Measurements from ENCODE around the gene ZNF202.
"Not testable (repeated sequence)": the region's sequence is repeated elsewhere in the genome, so short reads cannot be mapped to it uniquely, and the experiment has no call there.

Gene ZNF202

DNA sequence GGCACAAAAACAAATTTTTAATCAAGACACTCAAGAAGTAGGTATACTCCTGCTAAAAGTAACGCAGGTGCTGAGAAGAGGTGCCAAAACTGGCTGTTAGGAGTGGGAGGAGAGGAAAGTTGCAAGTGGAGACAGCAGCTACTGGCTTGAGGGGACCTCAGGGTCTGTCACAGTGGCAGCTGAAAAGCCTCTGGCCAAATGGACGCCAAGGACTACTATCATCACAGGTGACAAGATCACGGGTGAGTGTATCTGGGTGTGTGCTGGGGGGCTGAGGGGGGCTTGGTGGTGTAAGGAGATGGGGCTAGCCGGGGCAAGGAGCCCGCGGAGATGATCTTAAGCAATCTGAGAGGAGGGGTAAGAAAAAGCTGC is 687 bp downstream of the ZNF202 start:
- no peaks in the 10 kb centered on the region for H3K27me3 ChIP-seq (ENCODE audit: insufficient read depth, low read length)
- H3K4me3 ChIP-seq (ENCODE audit: low read length), result peak overlapping the region; percentile 82
- peak overlapping the region; percentile 92 for H3K9ac ChIP-seq (ENCODE audit: low read depth, low read length)
- H3K9me3 ChIP-seq (ENCODE audit: insufficient read depth, low read depth, low read length), result peaks cover 24% of the 10 kb centered on the region
- peak overlapping the region; percentile 85 for H3K27ac ChIP-seq (ENCODE audit: low read length)
- peaks cover 37% of the 10 kb centered on the region for H3K4me1 ChIP-seq (ENCODE audit: insufficient read depth, low read length)
- H3K36me3 ChIP-seq (ENCODE audit: insufficient read depth, low read depth, low read length), result peaks cover 46% of the 10 kb centered on the region

DNA sequence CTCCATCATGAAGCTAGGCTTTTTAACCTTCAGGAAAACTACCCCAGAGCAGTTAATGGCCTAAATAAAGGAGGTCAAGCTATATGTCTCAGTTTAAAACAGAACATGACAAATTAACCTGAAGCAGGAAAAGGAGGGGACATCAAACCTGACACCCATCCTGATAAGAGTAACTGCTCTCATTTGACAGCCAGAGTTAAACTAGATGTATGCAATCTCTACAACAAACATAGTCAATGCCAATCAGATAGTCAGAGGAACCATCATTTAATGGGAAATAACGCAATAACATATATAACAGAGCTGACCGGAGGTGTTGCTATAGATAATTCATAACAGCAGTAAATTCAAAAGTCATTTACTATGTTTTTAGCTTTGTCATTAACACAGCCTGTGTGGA is 3.1 kb downstream of the ZNF202 start:
- no peak overlapping the region; the same call in 1 of the 2 replicates for H3K4me3 ChIP-seq (ENCODE audit: low read length)
- no peak overlapping the region for H3K27ac ChIP-seq (ENCODE audit: low read length)
- H3K9me3 ChIP-seq (ENCODE audit: insufficient read depth, low read depth, low read length), result peaks cover 24% of the 10 kb centered on the region
- no peaks in the 10 kb centered on the region for H3K27me3 ChIP-seq (ENCODE audit: insufficient read depth, low read length)
- H3K36me3 ChIP-seq (ENCODE audit: insufficient read depth, low read depth, low read length), result peaks cover 70% of the 10 kb centered on the region
- peaks cover 21% of the 10 kb centered on the region for H3K4me1 ChIP-seq (ENCODE audit: insufficient read depth, low read length)
- H3K9ac ChIP-seq (ENCODE audit: low read depth, low read length), result no peak overlapping the region

DNA sequence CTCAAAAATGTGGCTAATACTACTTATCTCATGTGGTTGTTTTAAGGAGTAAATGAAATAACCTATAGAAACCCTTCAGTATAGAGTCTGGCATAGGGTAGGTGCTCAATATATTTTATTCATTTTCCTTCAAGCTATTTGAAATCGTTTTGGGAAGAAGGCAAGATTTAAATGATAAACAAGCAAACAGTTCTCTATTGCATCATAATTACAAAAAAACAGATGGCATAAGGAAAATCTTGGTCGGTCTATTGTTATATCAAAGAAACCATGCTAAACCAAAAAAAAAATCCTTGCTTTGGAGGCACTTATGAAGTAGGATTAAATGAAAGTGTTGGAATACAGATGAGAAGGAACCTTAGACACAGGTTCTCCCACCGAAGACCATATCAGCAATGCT is 4.7 kb downstream of the ZNF202 start:
- Histone ChIP-seq H3K27ac (ENCODE audit: low read length) (no peak overlapping the region), H3K9me3 (ENCODE audit: insufficient read depth, low read depth, low read length) (peaks cover 24% of the 10 kb centered on the region), H3K4me3 (ENCODE audit: low read length) (no peak overlapping the region), H3K27me3 (ENCODE audit: insufficient read depth, low read length) (no peaks in the 10 kb centered on the region), H3K9ac (ENCODE audit: low read depth, low read length) (no peak overlapping the region), H3K4me1 (ENCODE audit: insufficient read depth, low read length) (peaks cover 10% of the 10 kb centered on the region), H3K36me3 (ENCODE audit: insufficient read depth, low read depth, low read length) (peaks cover 86% of the 10 kb centered on the region)

DNA sequence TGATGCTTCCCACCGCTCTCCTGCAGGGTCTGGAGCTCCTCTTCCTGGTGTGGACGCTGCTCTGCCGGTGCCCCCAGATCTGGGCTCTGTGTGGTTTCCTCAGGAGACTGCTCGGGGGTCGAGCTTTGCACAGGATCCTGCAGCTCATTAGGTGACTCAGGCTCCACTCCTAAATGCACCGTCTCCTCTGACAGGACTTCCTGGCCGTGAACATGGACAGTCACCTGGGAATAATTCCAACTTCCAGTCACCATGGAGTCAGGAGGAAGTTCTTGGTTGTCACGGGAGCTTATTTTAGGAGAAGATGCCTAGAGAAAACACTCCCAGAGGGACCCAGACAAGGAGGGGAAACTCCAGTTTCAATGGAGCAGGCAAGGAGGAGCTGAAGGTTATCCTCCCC is 11.9 kb downstream of the ZNF202 start:
- Histone ChIP-seq H3K9ac (ENCODE audit: low read depth, low read length) (no peak overlapping the region), H3K9me3 (ENCODE audit: insufficient read depth, low read depth, low read length) (no peaks in the 10 kb centered on the region; the same call in none of the 2 replicates), H3K4me3 (ENCODE audit: low read length) (no peak overlapping the region), H3K27ac (ENCODE audit: low read length) (no peak overlapping the region), H3K4me1 (ENCODE audit: insufficient read depth, low read length) (no peaks in the 10 kb centered on the region), H3K27me3 (ENCODE audit: insufficient read depth, low read length) (no peaks in the 10 kb centered on the region), H3K36me3 (ENCODE audit: insufficient read depth, low read depth, low read length) (peaks cover 100% of the 10 kb centered on the region)

DNA sequence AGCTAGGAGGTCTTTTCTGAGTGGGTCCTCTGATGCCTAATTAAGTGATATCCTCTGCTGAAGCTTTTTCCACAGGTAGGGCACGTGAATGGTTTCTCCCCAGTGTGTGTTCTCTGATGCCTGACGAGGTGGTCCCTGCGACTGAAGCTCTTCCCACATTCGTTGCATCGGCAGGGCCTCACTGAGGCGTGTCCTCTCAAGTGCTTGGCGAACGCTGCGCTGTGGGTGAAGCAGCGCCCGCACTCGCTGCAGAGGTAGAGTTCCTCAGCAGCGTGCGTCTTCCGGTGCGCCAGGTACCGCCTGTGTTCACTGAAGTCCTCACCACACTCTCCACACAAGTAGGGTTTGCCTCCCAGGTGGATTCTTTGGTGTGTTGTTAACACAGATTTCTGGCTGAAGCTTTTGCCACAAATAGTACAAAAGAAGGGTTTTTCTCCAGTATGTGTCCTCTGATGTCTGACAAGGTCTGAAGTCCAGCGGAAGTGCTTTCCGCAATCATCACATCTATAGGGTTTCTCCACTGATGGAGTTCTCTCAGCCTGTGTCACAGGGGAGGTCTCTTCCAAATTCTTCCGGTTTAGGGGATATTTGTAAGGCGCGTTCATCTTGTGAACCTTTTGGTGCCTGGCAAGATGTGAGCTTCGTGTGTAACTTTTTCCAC is 15.3 kb downstream of the ZNF202 start:
- H3K27me3 ChIP-seq (ENCODE audit: insufficient read depth, low read length), result no peaks in the 10 kb centered on the region
- no peak overlapping the region for H3K4me3 ChIP-seq (ENCODE audit: low read length)
- no peak overlapping the region for H3K27ac ChIP-seq (ENCODE audit: low read length)
- H3K9ac ChIP-seq (ENCODE audit: low read depth, low read length), result no peak overlapping the region
- no peaks in the 10 kb centered on the region; the same call in none of the 2 replicates for H3K9me3 ChIP-seq (ENCODE audit: insufficient read depth, low read depth, low read length)
- no peaks in the 10 kb centered on the region for H3K4me1 ChIP-seq (ENCODE audit: insufficient read depth, low read length)
- peaks cover 83% of the 10 kb centered on the region for H3K36me3 ChIP-seq (ENCODE audit: insufficient read depth, low read depth, low read length)

DNA sequence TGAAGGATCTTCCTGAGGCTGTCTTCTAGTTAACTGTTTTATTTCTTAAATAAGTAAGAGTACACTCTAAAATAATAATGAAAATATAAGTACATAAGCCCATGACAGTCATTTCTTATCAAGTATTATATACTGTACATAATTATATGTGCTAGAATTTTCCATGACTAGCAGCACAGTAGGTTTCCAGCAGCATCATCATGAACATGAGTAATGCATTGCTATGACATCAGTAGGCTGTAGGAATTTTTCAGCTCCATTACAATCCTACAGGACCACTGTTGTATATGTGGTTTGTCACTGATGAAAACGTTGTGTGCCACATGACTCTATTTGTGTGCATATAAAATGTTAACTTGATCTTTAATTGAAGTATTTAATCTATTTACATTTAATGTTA is 22.0 kb downstream of the ZNF202 start:
- Histone ChIP-seq H3K4me3 (ENCODE audit: low read length) (no peak overlapping the region), H3K27me3 (ENCODE audit: insufficient read depth, low read length) (no peaks in the 10 kb centered on the region), H3K9me3 (ENCODE audit: insufficient read depth, low read depth, low read length) (no peaks in the 10 kb centered on the region; the same call in 1 of the 2 replicates), H3K36me3 (ENCODE audit: insufficient read depth, low read depth, low read length) (peaks cover 16% of the 10 kb centered on the region), H3K27ac (ENCODE audit: low read length) (no peak overlapping the region), H3K4me1 (ENCODE audit: insufficient read depth, low read length) (no peaks in the 10 kb centered on the region), H3K9ac (ENCODE audit: low read depth, low read length) (no peak overlapping the region)

DNA sequence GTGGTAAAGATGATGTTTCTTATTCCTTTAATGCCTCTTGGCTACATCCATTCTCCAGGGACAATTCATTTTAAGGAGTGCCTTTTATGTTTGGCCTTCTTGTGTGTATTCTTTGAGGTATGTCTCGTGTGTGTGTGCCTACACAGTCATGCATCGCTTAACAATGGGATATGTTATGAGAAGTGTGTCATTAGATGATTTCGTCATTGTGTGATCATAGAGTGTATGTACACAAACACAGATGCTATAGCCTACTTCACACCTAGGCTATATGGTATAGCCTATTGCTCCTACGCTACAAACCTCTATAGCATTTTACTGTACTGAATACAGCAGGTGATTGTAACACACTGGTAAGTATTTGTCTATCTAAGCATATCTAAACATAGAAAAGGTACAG is 23.0 kb downstream of the ZNF202 start:
- Histone ChIP-seq H3K27ac (ENCODE audit: low read length) (no peak overlapping the region), H3K9ac (ENCODE audit: low read depth, low read length) (no peak overlapping the region), H3K4me1 (ENCODE audit: insufficient read depth, low read length) (no peaks in the 10 kb centered on the region), H3K36me3 (ENCODE audit: insufficient read depth, low read depth, low read length) (peaks cover 6% of the 10 kb centered on the region; the same call in 1 of the 2 replicates), H3K9me3 (ENCODE audit: insufficient read depth, low read depth, low read length) (no peaks in the 10 kb centered on the region), H3K27me3 (ENCODE audit: insufficient read depth, low read length) (no peaks in the 10 kb centered on the region), H3K4me3 (ENCODE audit: low read length) (no peak overlapping the region)

DNA sequence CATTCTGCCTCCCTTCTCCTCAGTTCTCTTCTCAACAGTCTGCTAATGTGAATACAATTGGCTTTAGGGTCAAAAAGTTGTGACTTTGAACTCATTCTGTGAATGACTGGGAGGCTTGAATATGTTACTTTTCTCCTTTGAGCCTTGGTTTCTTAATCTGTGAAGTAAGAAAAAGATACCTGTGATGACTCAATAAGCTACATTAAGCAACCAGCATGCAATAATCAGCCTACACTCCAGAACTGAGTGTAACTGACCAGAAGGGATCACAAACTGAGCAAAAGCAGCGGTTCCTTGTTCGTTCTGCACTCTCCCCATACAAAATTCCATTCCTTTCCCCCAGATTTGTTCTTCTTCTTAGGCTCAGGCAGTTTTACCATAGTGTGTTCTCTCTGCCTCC is 23.4 kb downstream of the ZNF202 start:
- Histone ChIP-seq H3K4me1 (ENCODE audit: insufficient read depth, low read length) (no peaks in the 10 kb centered on the region), H3K27me3 (ENCODE audit: insufficient read depth, low read length) (no peaks in the 10 kb centered on the region), H3K4me3 (ENCODE audit: low read length) (no peak overlapping the region), H3K9me3 (ENCODE audit: insufficient read depth, low read depth, low read length) (no peaks in the 10 kb centered on the region), H3K36me3 (ENCODE audit: insufficient read depth, low read depth, low read length) (0 out of 2 replicates have a peak, but pooled peaks cover 2% of the 10 kb centered on the region), H3K9ac (ENCODE audit: low read depth, low read length) (no peak overlapping the region), H3K27ac (ENCODE audit: low read length) (no peak overlapping the region)

DNA sequence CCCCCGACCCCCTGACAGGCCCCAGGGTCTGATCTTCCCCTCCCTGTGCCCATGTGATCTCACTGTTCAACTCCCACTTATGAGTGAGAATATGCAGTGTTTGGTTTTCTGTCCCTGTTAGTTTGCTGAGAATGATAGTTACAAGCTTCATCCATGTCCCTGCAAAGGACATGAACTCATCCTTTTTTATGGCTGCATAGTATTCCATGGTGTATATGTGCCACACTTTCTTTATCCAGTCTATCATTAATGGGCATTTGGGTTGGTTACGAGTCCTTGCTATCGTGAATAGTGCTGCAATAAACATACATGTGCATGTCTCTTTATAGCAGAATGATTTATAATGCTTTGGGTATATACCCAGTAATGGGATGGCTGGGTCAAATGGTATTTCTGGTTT is 28.8 kb downstream of the ZNF202 start:
- H3K9me3 ChIP-seq (ENCODE audit: insufficient read depth, low read depth, low read length); H3K4me3 ChIP-seq (ENCODE audit: low read length); H3K27ac ChIP-seq (ENCODE audit: low read length); H3K36me3 ChIP-seq (ENCODE audit: insufficient read depth, low read depth, low read length); H3K27me3 ChIP-seq (ENCODE audit: insufficient read depth, low read length); H3K4me1 ChIP-seq (ENCODE audit: insufficient read depth, low read length); H3K9ac ChIP-seq (ENCODE audit: low read depth, low read length): not testable (repeated sequence)

DNA sequence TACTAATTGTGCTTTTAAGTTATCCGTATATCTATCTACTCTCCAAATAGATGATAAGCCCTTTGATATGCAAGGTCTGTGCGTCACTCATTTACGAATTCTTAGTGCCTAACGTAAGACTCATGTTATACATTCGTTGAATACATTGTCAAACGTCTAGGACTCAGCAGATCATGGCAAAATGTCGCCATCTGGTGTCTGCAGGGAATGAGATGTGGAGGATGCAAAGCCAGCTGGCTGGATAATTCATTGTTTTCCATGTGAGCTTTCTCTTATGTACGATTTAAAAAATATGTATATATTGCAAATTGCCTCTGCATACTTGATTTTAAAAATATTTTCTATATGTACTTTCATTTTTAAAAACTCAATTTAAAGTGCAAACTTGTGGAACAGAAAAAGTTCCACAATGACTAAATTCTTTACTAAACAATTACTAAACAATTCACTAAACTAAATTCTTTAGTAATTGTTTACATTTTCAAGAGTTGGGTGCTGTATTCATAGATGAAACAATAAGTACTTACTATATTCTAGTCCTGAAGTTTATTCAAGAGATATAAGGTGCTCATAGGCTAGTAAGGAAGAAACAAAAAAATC is 33.8 kb downstream of the ZNF202 start:
- H3K9me3 ChIP-seq (ENCODE audit: insufficient read depth, low read depth, low read length), result no peaks in the 10 kb centered on the region
- H3K9ac ChIP-seq (ENCODE audit: low read depth, low read length), result no peak overlapping the region
- H3K27ac ChIP-seq (ENCODE audit: low read length), result no peak overlapping the region
- H3K4me3 ChIP-seq (ENCODE audit: low read length), result no peak overlapping the region
- no peaks in the 10 kb centered on the region for H3K4me1 ChIP-seq (ENCODE audit: insufficient read depth, low read length)
- H3K27me3 ChIP-seq (ENCODE audit: insufficient read depth, low read length), result no peaks in the 10 kb centered on the region
- H3K36me3 ChIP-seq (ENCODE audit: insufficient read depth, low read depth, low read length), result no peaks in the 10 kb centered on the region

DNA sequence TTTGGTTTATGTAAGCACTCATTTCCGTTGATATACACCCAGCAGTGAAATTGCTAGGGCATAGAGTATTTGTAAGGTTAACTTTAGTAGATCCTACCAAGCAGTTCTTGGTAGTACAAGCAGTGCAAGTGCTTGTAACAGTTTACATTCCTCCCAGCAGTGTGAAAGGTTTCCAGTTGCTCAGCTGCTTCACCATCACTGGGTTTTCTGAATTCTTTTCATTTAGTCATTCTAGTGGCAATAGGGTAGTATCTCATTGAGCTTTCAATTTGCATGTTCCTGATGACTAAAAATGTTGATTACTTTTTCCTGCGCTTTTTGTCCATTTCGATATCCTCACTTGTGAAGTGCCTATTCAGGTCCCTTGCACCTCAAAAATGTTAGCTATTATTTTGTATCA is 34.3 kb downstream of the ZNF202 start:
- Histone ChIP-seq H3K27ac (ENCODE audit: low read length) (no peak overlapping the region), H3K9ac (ENCODE audit: low read depth, low read length) (no peak overlapping the region), H3K9me3 (ENCODE audit: insufficient read depth, low read depth, low read length) (no peaks in the 10 kb centered on the region), H3K36me3 (ENCODE audit: insufficient read depth, low read depth, low read length) (no peaks in the 10 kb centered on the region), H3K4me1 (ENCODE audit: insufficient read depth, low read length) (no peaks in the 10 kb centered on the region), H3K27me3 (ENCODE audit: insufficient read depth, low read length) (no peaks in the 10 kb centered on the region), H3K4me3 (ENCODE audit: low read length) (no peak overlapping the region)

DNA sequence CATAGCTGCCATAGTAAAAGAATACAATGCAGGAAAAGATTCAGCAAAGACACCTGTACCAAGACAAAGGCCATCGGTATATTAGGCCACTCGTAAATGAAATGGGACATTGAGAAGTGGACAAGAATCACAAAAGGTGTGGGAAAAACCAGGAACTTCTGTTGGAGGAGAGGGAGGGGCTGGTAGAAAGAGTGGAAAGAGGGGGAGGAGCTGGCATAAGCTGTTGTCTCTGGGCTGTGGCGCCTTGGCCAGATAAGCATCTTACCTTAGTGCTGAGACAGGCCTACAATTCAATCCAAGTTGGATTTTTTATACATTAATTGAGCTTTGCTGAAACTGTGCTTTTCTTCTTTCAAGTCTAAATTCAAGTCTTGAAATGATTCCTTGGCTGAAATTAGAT is 37.1 kb downstream of the ZNF202 start:
- Histone ChIP-seq H3K4me3 (ENCODE audit: low read length) (no peak overlapping the region), H3K4me1 (ENCODE audit: insufficient read depth, low read length) (no peaks in the 10 kb centered on the region), H3K27ac (ENCODE audit: low read length) (no peak overlapping the region), H3K36me3 (ENCODE audit: insufficient read depth, low read depth, low read length) (no peaks in the 10 kb centered on the region), H3K9me3 (ENCODE audit: insufficient read depth, low read depth, low read length) (no peaks in the 10 kb centered on the region), H3K27me3 (ENCODE audit: insufficient read depth, low read length) (no peaks in the 10 kb centered on the region), H3K9ac (ENCODE audit: low read depth, low read length) (no peak overlapping the region)

All from iPS-20b (cell line).